ENCODE data around the gene IDUA.
A peak's percentile ranks its signal among the peaks of the same experiment; 100 is the strongest.

IDUA gene

GRCh38 chr4:1003271-1004070, 16.6 kb downstream of the IDUA start:
- H3K36me3 ChIP-seq (ENCODE audit: control insufficient read depth in 1 of 2, insufficient read depth in 2 of 2, low read length in 2 of 2), result no peaks in the 10 kb centered on the region
- H3K18ac ChIP-seq (ENCODE audit: low read length), result no peak overlapping the region
- H2AK5ac ChIP-seq (ENCODE audit: low read length), result no peak overlapping the region
- no peak overlapping the region for H4K12ac ChIP-seq (ENCODE audit: low read depth, low read length)
- peaks cover 20% of the 10 kb centered on the region for H3K9me3 ChIP-seq (ENCODE audit: insufficient read depth, low read depth, low read length)
- H4K8ac ChIP-seq (ENCODE audit: low read depth, low read length), result no peak overlapping the region
- no peaks in the 10 kb centered on the region for H3K79me1 ChIP-seq (ENCODE audit: low read length)
- no peak overlapping the region for H3K23ac ChIP-seq (ENCODE audit: low read length)
- no peak overlapping the region for H3K9ac ChIP-seq (ENCODE audit: low read length)
- H2AFZ ChIP-seq (ENCODE audit: insufficient read depth, low read length, poor library complexity), result no peak overlapping the region
- H3K4me2 ChIP-seq (ENCODE audit: low read length), result peak overlapping the region; percentile 32
- H2BK12ac ChIP-seq (ENCODE audit: low read length), result no peak overlapping the region
- H3K4me1 ChIP-seq (ENCODE audit: control insufficient read depth in 1 of 2, insufficient read depth in 2 of 2, low read length in 2 of 2), result peaks cover 2 to 3% of the 10 kb centered on the region in 2 experiments
- no peak overlapping the region for H3K14ac ChIP-seq (ENCODE audit: low read length)
- H3K27ac ChIP-seq (ENCODE audit: low read depth, low read length), result no peak overlapping the region
- H4K91ac ChIP-seq (ENCODE audit: low read depth, low read length), result no peak overlapping the region
- H3K4ac ChIP-seq (ENCODE audit: low read depth, low read length), result no peak overlapping the region
- DNase-seq, result no peak
- H3K4me3 ChIP-seq (ENCODE audit: low read depth, low read length), result no peak overlapping the region
- H3K79me2 ChIP-seq (ENCODE audit: control insufficient read depth, insufficient read depth, low read length, poor library complexity), result no peaks in the 10 kb centered on the region
- peaks cover 58% of the 10 kb centered on the region for H3K27me3 ChIP-seq (ENCODE audit: insufficient read depth, low read length)
- no peak overlapping the region for H2BK5ac ChIP-seq (ENCODE audit: low read depth, low read length, poor library complexity)
- H2BK120ac ChIP-seq (ENCODE audit: insufficient read depth, low read length, poor library complexity), result no peak overlapping the region
- no CpG with 5 or more reads among the region's 63 CpGs for whole genome bisulfite sequencing (ENCODE audit: extremely low coverage, insufficient coverage, insufficient read length)

- no CpG with 5 or more reads among the region's 13 CpGs for WGBS (ENCODE audit: extremely low coverage, insufficient coverage, insufficient read length)
- Histone ChIP-seq H4K12ac (ENCODE audit: low read depth, low read length) (no peak overlapping the region), H3K18ac (ENCODE audit: low read length) (no peak overlapping the region), H2AK5ac (ENCODE audit: low read length) (no peak overlapping the region), H3K79me2 (ENCODE audit: control insufficient read depth, insufficient read depth, low read length, poor library complexity) (no peaks in the 10 kb centered on the region), H3K27me3 (ENCODE audit: insufficient read depth, low read length) (peaks cover 62% of the 10 kb centered on the region), H3K27ac (ENCODE audit: low read depth, low read length) (no peak overlapping the region), H3K4me3 (ENCODE audit: low read depth, low read length) (no peak overlapping the region), H2BK12ac (ENCODE audit: low read length) (no peak overlapping the region), H3K36me3 (ENCODE audit: control insufficient read depth in 1 of 2, insufficient read depth in 2 of 2, low read length in 2 of 2) (no peaks in the 10 kb centered on the region), H2BK120ac (ENCODE audit: insufficient read depth, low read length, poor library complexity) (no peak overlapping the region), H3K4me1 (ENCODE audit: control insufficient read depth in 1 of 2, insufficient read depth in 2 of 2, low read length in 2 of 2) (peaks cover 3 to 5% of the 10 kb centered on the region in 2 experiments), H3K4me2 (ENCODE audit: low read length) (no peak overlapping the region), H4K91ac (ENCODE audit: low read depth, low read length) (no peak overlapping the region), H3K23ac (ENCODE audit: low read length) (no peak overlapping the region), H4K8ac (ENCODE audit: low read depth, low read length) (no peak overlapping the region), H2BK5ac (ENCODE audit: low read depth, low read length, poor library complexity) (no peak overlapping the region), H3K79me1 (ENCODE audit: low read length) (no peaks in the 10 kb centered on the region), H3K9me3 (ENCODE audit: insufficient read depth, low read depth, low read length) (peaks cover 22% of the 10 kb centered on the region), H3K4ac (ENCODE audit: low read depth, low read length) (no peak overlapping the region), H3K14ac (ENCODE audit: low read length) (no peak overlapping the region), H3K9ac (ENCODE audit: low read length) (no peak overlapping the region), H2AFZ (ENCODE audit: insufficient read depth, low read length, poor library complexity) (no peak overlapping the region)
- no peak for DNase-seq
Measured at GRCh38 chr4:1004071-1004418, 17.2 kb downstream of the IDUA start.

- Histone ChIP-seq H4K91ac (ENCODE audit: low read depth, low read length) (no peak overlapping the region), H3K79me2 (ENCODE audit: control insufficient read depth, insufficient read depth, low read length, poor library complexity) (no peaks in the 10 kb centered on the region), H3K14ac (ENCODE audit: low read length) (no peak overlapping the region), H3K27ac (ENCODE audit: low read depth, low read length) (no peak overlapping the region), H3K4me3 (ENCODE audit: low read depth, low read length) (no peak overlapping the region), H4K8ac (ENCODE audit: low read depth, low read length) (no peak overlapping the region), H2BK12ac (ENCODE audit: low read length) (no peak overlapping the region), H3K23ac (ENCODE audit: low read length) (no peak overlapping the region), H3K4me1 (ENCODE audit: control insufficient read depth in 1 of 2, insufficient read depth in 2 of 2, low read length in 2 of 2) (peaks cover 7 to 10% of the 10 kb centered on the region in 2 experiments), H3K79me1 (ENCODE audit: low read length) (no peaks in the 10 kb centered on the region), H2AFZ (ENCODE audit: insufficient read depth, low read length, poor library complexity) (no peak overlapping the region), H3K4me2 (ENCODE audit: low read length) (no peak overlapping the region), H3K36me3 (ENCODE audit: control insufficient read depth in 1 of 2, insufficient read depth in 2 of 2, low read length in 2 of 2) (no peaks in the 10 kb centered on the region), H3K27me3 (ENCODE audit: insufficient read depth, low read length) (peaks cover 64% of the 10 kb centered on the region), H3K18ac (ENCODE audit: low read length) (no peak overlapping the region), H4K12ac (ENCODE audit: low read depth, low read length) (no peak overlapping the region), H3K9me3 (ENCODE audit: insufficient read depth, low read depth, low read length) (peaks cover 23% of the 10 kb centered on the region), H2BK5ac (ENCODE audit: low read depth, low read length, poor library complexity) (no peak overlapping the region), H3K9ac (ENCODE audit: low read length) (no peak overlapping the region), H2AK5ac (ENCODE audit: low read length) (no peak overlapping the region), H2BK120ac (ENCODE audit: insufficient read depth, low read length, poor library complexity) (no peak overlapping the region), H3K4ac (ENCODE audit: low read depth, low read length) (no peak overlapping the region)
- no peak for DNase-seq
- WGBS (ENCODE audit: extremely low coverage, insufficient coverage, insufficient read length), result no CpG with 5 or more reads among the region's 25 CpGs
Measured at GRCh38 chr4:1004557-1005485, 18.0 kb downstream of the IDUA start.

GRCh38 chr4:1006856-1007255, 20.0 kb downstream of the IDUA start:
- no peaks in the 10 kb centered on the region for H3K36me3 ChIP-seq (ENCODE audit: control insufficient read depth in 1 of 2, insufficient read depth in 2 of 2, low read length in 2 of 2)
- H2BK12ac ChIP-seq (ENCODE audit: low read length), result no peak overlapping the region
- H3K9ac ChIP-seq (ENCODE audit: low read length), result no peak overlapping the region
- no CpG with 5 or more reads among the region's 5 CpGs for WGBS (ENCODE audit: extremely low coverage, insufficient coverage, insufficient read length)
- no peak overlapping the region for H3K4me3 ChIP-seq (ENCODE audit: low read depth, low read length)
- H2BK120ac ChIP-seq (ENCODE audit: insufficient read depth, low read length, poor library complexity), result no peak overlapping the region
- H3K27me3 ChIP-seq (ENCODE audit: insufficient read depth, low read length), result peaks cover 61% of the 10 kb centered on the region
- no peak for DNase-seq
- no peak overlapping the region for H3K27ac ChIP-seq (ENCODE audit: low read depth, low read length)
- no peak overlapping the region for H2BK5ac ChIP-seq (ENCODE audit: low read depth, low read length, poor library complexity)
- no peaks in the 10 kb centered on the region for H3K79me2 ChIP-seq (ENCODE audit: control insufficient read depth, insufficient read depth, low read length, poor library complexity)
- H2AK5ac ChIP-seq (ENCODE audit: low read length), result no peak overlapping the region
- H4K8ac ChIP-seq (ENCODE audit: low read depth, low read length), result no peak overlapping the region
- no peak overlapping the region for H4K12ac ChIP-seq (ENCODE audit: low read depth, low read length)
- no peak overlapping the region for H3K4me2 ChIP-seq (ENCODE audit: low read length)
- H3K4me1 ChIP-seq (ENCODE audit: control insufficient read depth in 1 of 2, insufficient read depth in 2 of 2, low read length in 2 of 2), result peaks cover 18 to 21% of the 10 kb centered on the region in 2 experiments
- H3K14ac ChIP-seq (ENCODE audit: low read length), result no peak overlapping the region
- no peak overlapping the region for H4K91ac ChIP-seq (ENCODE audit: low read depth, low read length)
- H3K9me3 ChIP-seq (ENCODE audit: insufficient read depth, low read depth, low read length), result peaks cover 21% of the 10 kb centered on the region
- H3K23ac ChIP-seq (ENCODE audit: low read length), result no peak overlapping the region
- no peak overlapping the region for H2AFZ ChIP-seq (ENCODE audit: insufficient read depth, low read length, poor library complexity)
- H3K18ac ChIP-seq (ENCODE audit: low read length), result no peak overlapping the region
- H3K79me1 ChIP-seq (ENCODE audit: low read length), result no peaks in the 10 kb centered on the region
- H3K4ac ChIP-seq (ENCODE audit: low read depth, low read length), result no peak overlapping the region

Data from trophoblast cell (in vitro differentiated cells and primary cell).